ENCODE measurements around the gene ZDBF2.

DNA sequence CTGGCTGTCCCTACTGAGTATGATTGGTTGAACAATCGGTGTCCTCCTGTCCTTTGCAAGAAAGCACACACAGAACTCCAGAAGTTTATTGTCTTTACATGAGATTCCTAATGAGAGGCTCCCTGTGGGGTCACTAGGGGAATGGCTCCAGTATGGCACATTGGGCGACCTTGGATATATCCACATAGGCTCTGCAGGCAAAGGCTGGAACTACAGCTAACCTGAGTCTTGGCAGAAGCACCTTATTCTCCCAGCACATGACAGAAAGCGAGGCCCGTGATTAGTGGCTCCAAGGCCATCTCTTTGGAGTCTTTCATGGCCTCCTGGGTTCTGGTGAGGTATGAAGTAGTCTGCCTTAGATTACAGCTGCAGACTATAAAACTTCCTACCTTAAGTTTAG is 49.0 kb downstream of the ZDBF2 start:
- TF ChIP-seq BCL11A (IDR thresholded peaks at IDR 0.05; ENCODE audit: low read depth in 2 of 2, low read length in 2 of 2) (no peak), RAD21 (IDR thresholded peaks at IDR 0.05 in 1 of 2, conservative IDR thresholded peaks at IDR 0.05 in 1 of 2; ENCODE audit: low read depth in 2 of 2, low read length in 2 of 2) (peak in 1 of 2 experiments; percentile 24; a peak in 2 of 4 replicates), POLR2A (IDR thresholded peaks at IDR 0.05; ENCODE audit: control extremely low read depth in 1 of 2, low read depth in 2 of 2, low read length in 2 of 2) (no peak), POLR2AphosphoS5 (IDR thresholded peaks at IDR 0.05; ENCODE audit: low read depth, low read length) (no peak)
- TF ChIP-seq, protein P1, sequence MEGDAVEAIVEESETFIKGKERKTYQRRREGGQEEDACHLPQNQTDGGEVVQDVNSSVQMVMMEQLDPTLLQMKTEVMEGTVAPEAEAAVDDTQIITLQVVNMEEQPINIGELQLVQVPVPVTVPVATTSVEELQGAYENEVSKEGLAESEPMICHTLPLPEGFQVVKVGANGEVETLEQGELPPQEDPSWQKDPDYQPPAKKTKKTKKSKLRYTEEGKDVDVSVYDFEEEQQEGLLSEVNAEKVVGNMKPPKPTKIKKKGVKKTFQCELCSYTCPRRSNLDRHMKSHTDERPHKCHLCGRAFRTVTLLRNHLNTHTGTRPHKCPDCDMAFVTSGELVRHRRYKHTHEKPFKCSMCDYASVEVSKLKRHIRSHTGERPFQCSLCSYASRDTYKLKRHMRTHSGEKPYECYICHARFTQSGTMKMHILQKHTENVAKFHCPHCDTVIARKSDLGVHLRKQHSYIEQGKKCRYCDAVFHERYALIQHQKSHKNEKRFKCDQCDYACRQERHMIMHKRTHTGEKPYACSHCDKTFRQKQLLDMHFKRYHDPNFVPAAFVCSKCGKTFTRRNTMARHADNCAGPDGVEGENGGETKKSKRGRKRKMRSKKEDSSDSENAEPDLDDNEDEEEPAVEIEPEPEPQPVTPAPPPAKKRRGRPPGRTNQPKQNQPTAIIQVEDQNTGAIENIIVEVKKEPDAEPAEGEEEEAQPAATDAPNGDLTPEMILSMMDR (IDR thresholded peaks at IDR 0.05; ENCODE audit: control extremely low read depth in 1 of 3, insufficient read depth in 1 of 3, low read depth in 1 of 3, low read length in 3 of 3), result peak in 2 of 3 experiments; percentile 29 to 43; a peak in 1 of 4 replicates
- TF ChIP-seq, protein P2, sequence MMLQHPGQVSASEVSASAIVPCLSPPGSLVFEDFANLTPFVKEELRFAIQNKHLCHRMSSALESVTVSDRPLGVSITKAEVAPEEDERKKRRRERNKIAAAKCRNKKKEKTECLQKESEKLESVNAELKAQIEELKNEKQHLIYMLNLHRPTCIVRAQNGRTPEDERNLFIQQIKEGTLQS (IDR thresholded peaks at IDR 0.05; ENCODE audit: insufficient read depth, low read depth, low read length), result no peak

Data from H1 (cell line).